K562 (cell line): ENCODE data around the gene NEDD4L. TPM values are rescaled to one million over a fixed set of nuclear protein-coding genes. Genes with fewer than 3 reads are reported as not detected.

Experiments
- ATAC-seq: fragments of 200-7000 bp; cut with Tn5 transposase; 3 replicates; pipeline ENCODE4 v1.9.1; 2020; ENCODE audit warnings: moderate library complexity
- BruUV-seq: library from RNA; stranded (reverse); fragments of 400-500 nt; replicated peaks from 2 replicates; lab custom pipeline; 2021; lab: Mats Ljungman, UMichigan
- CTCF ChIA-PET: fragments of 300-600 bp; formaldehyde crosslinking; extraction: SDS; loops from one replicate; lab custom pipeline; 2021; ENCODE audit warnings: low intra/inter-chr PET ratio; lab: Yijun Ruan, JAX
- POLR2A ChIA-PET: fragments of 300-600, 350-650 bp; sonication (Branson Sonifier 250); formaldehyde crosslinking; extraction: SDS; loops from one replicate; lab custom pipeline; 2021; ENCODE audit warnings: antibody characterized with exemption, inconsistent platforms; lab: Yijun Ruan, JAX
- DNase-seq, 4 experiments: peaks; one replicate each; pipeline versions ENCODE4 v3.0.0 to v3.0.0-alpha.2; 2011 to 2018; ENCODE audit warnings: low spot score in 3 of 4, mixed read lengths in 3 of 4; ENCODE audit errors: extremely low read depth in 1 of 4
- FAIRE-seq: peaks from 2 replicates; lab custom pipeline; 2011; peaks lifted over from hg19 to GRCh38; lab: Jason Lieb, UNC
- H2AFZ ChIP-seq: 2 replicates; pipeline ENCODE4 v1.6.0; 2011; ENCODE audit warnings: low read depth, low read length, control low read depth, inconsistent platforms
- H3K27ac ChIP-seq: fragments of 200-600 bp; 3 replicates; pipeline ENCODE4 v1.8.0; 2011; ENCODE audit warnings: low read depth, mild to moderate bottlenecking, control low read depth, inconsistent platforms, low read length, moderate library complexity, mixed read lengths; ENCODE audit errors: extremely low read depth
- H3K27me3 ChIP-seq, 2 experiments: fragments of 300-600 bp in 1 of 2; 2 replicates in 1 of 2; 3 replicates in 1 of 2; pipeline versions ENCODE4 v1.6.0 to v1.8.0; 2011; ENCODE audit warnings: inconsistent platforms in 2 of 2, low read length in 2 of 2, mild to moderate bottlenecking in 1 of 2, mixed read lengths in 1 of 2, moderate library complexity in 1 of 2; ENCODE audit not compliant: control insufficient read depth in 2 of 2, insufficient read depth in 2 of 2
- H3K36me3 ChIP-seq: fragments of 300-600 bp; 3 replicates; pipeline ENCODE4 v1.8.0; 2011; ENCODE audit warnings: mild to moderate bottlenecking, low read length, inconsistent platforms; ENCODE audit not compliant: control insufficient read depth, insufficient read depth
- H3K4me1 ChIP-seq, 2 experiments: fragments of 200-600 bp in 1 of 2; replicated peaks in 1 of 2; 2 replicates in 1 of 2; 3 replicates in 1 of 2; pipeline versions ENCODE4 v1.5.1 to v1.8.0; 2011; ENCODE audit warnings: inconsistent platforms in 2 of 2, low read length in 2 of 2, mild to moderate bottlenecking in 1 of 2, mixed read lengths in 1 of 2, moderate library complexity in 1 of 2; ENCODE audit not compliant: control insufficient read depth in 2 of 2, insufficient read depth in 2 of 2
- H3K4me2 ChIP-seq: 2 replicates; pipeline ENCODE4 v1.6.1; 2011; ENCODE audit warnings: low read length, control low read depth, inconsistent platforms, mixed read lengths; ENCODE audit not compliant: insufficient read depth
- H3K4me3 ChIP-seq: fragments of 200-600 bp; sonication (generic), shearing (Covaris generic); 2 replicates; pipeline ENCODE4 v1.5.1; 2016; ENCODE audit warnings: control low read depth, inconsistent platforms
- H3K79me2 ChIP-seq: fragments of 200-600 bp; 3 replicates; pipeline ENCODE4 v1.8.0; 2011; ENCODE audit warnings: low read length, inconsistent platforms; ENCODE audit not compliant: control insufficient read depth, insufficient read depth
- H3K9ac ChIP-seq, 2 experiments: 2 replicates each; pipeline versions ENCODE4 v1.6.0 to v1.6.1; 2011; ENCODE audit warnings: low read depth in 2 of 2, low read length in 2 of 2, control low read depth in 1 of 2, inconsistent platforms in 1 of 2, mild to moderate bottlenecking in 1 of 2, mixed read lengths in 1 of 2; ENCODE audit not compliant: insufficient read depth in 1 of 2
- H3K9me1 ChIP-seq: one replicate; pipeline ENCODE4 v1.6.0; 2011; ENCODE audit warnings: inconsistent platforms, mild to moderate bottlenecking, low read length, moderate library complexity; ENCODE audit not compliant: control insufficient read depth, insufficient read depth
- H3K9me3 ChIP-seq: replicated peaks from 2 replicates; pipeline ENCODE4 v1.5.1; 2011; ENCODE audit warnings: low read depth, low read length, inconsistent platforms; ENCODE audit not compliant: control insufficient read depth, insufficient read depth
- H4K20me1 ChIP-seq: replicated peaks from 2 replicates; pipeline ENCODE4 v1.6.1; 2011; ENCODE audit warnings: low read length, inconsistent platforms, mixed read lengths; ENCODE audit not compliant: control insufficient read depth, insufficient read depth
- RAD21 ChIP-seq, 2 experiments: fragments of 250-450 bp in 1 of 2; fragments of 450-650 bp in 1 of 2; sonication (Bioruptor Pico) in 1 of 2; formaldehyde crosslinking in 1 of 2; IDR thresholded peaks in 1 of 2; conservative IDR thresholded peaks in 1 of 2; 2 replicates each; pipeline versions ENCODE4 v1.4.0 to v1.8.0; 2020 to 2022; ENCODE audit warnings: mild to moderate bottlenecking in 2 of 2, moderate library complexity in 1 of 2
- ZNF75A ChIP-seq: fragments of 450-650 bp; formaldehyde crosslinking; IDR thresholded peaks from 2 replicates; pipeline ENCODE4 v1.4.0; 2020; ENCODE audit warnings: mild to moderate bottlenecking
- WGBS: fragments of 100-300 bp; shearing (Covaris generic); methylation state at CpG from one replicate; pipeline ENCODE4 v1.1.6; 2016; ENCODE audit warnings: low coverage, mixed read lengths; ENCODE audit not compliant: insufficient coverage; ENCODE audit errors: missing lambda C conversion rate; 5-methylcytosine and 5-hydroxymethylcytosine counted together
- in situ Hi-C: fragments of 300-500 bp; cut with MboI; formaldehyde crosslinking; loops from 4 replicates; pipeline ENCODE4 v1.15.0; 2018; ENCODE audit warnings: inconsistent platforms, mixed read lengths
- intact Hi-C: fragments of 100-400 bp; cut with micrococcal nuclease; formaldehyde crosslinking; loops from 2 replicates; pipeline ENCODE4 v1.14.2; 2022
- microRNA counts: library from miRNA; unstranded; fragments of <30 nt; microRNA quantifications from one replicate; lab custom pipeline; 2016
- microRNA-seq: library from miRNA; unstranded; fragments of <30 nt; microRNA quantifications from one replicate; pipeline ENCODE4, GENCODE V29; 2018; ENCODE audit warnings: borderline microRNAs expressed
- polyA plus RNA-seq, 8 experiments: library from polyadenylated mRNA; depleted of rRNA in 4 of 8; stranded (reverse) in 5 of 8; unstranded in 3 of 8; fragments of >200 nt; fragmentation: Nextera tagmentation in 2 of 8; fragmentation: Illumina TruSeq in 1 of 8; extraction: Ambion mirVana in 2 of 8; extraction: Trizol in 1 of 8; gene quantifications; 2 replicates each; pipeline versions ENCODE4 v1.2.1 to v1.2.3, GENCODE V29; 2011 to 2014; ENCODE audit warnings: inconsistent platforms in 1 of 8, missing spikeins in 1 of 8
- small RNA-seq: library from RNA; depleted of rRNA; stranded (forward); fragments of <200 nt; gene quantifications from one replicate; pipeline ENCODE3, GENCODE V24; 2014
- total RNA-seq, 7 experiments: library from RNA; depleted of rRNA in 6 of 7; stranded (reverse); fragments of >200 nt in 6 of 7; fragmentation: Illumina TruSeq in 2 of 7; extraction: Trizol in 2 of 7; gene quantifications; 2 replicates each; pipeline versions ENCODE4 v1.2.1 to v1.2.3, GENCODE V29; 2011 to 2021; ENCODE audit warnings: low replicate concordance in 1 of 7
- TF ChIP-seq, protein P1 (sequence below), 3 experiments: IDR thresholded peaks in 2 of 3; conservative IDR thresholded peaks in 1 of 3; 2 replicates each; pipeline ENCODE4 v1.5.1; 2011 to 2012; ENCODE audit warnings: low read length in 3 of 3, mild to moderate bottlenecking in 3 of 3, control low read depth in 2 of 3, improper control_type of control experiment in 1 of 3, inconsistent platforms in 1 of 3, low read depth in 1 of 3, mixed read lengths in 1 of 3, moderate library complexity in 1 of 3; ENCODE audit not compliant: insufficient read depth in 2 of 3
- TF ChIP-seq, protein P2 (sequence below): sonication (generic); formaldehyde crosslinking; IDR thresholded peaks from 2 replicates; pipeline ENCODE4 v1.8.0; 2023; ENCODE audit warnings: mild to moderate bottlenecking, missing genetic modification reagents

NEDD4L gene
- total and polyA plus RNA-seq, 9 of the 15 experiments (the other 6 are each of a cell fraction or from before 2014, with no cell fraction given) = 8.1 to 33.4 (median 19.9) TPM

DNA sequence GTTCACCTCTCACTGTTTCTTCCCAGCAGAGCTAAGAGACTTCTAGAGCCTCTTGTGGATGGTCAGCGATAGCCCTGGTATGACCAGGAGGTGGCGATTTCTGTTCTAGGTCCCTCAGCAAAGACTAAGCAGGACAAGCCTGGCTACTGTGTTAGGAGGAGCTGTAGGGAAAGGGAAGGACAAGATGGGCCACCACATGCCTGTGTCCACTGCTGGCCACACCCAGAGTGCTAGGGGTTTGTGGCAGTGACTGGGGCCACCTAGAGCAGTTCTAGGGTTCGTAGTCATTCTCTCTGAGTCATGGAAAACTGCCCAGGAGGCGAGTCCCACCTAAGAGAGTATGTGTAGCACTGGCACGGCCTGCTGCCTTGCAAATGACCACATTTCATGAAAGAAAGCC lies 405.4 kb downstream of the NEDD4L start:
- CTCF ChIA-PET = no interaction called here
- H3K4me3 ChIP-seq = no peak overlapping the region
- POLR2A ChIA-PET = no interaction called here
- no peak overlapping the region for H2AFZ ChIP-seq
- H3K36me3 ChIP-seq = no peaks in the 10 kb centered on the region
- H4K20me1 ChIP-seq = no peaks in the 10 kb centered on the region
- H3K4me2 ChIP-seq = no peak overlapping the region
- FAIRE-seq (no peak), DNase-seq (peak in 2 of 4 experiments; percentile 6 to 8), ATAC-seq (peak; percentile 53; the same call in 2 of the 3 replicates)
- no peaks in the 10 kb centered on the region for H3K4me1 ChIP-seq
- H3K27ac ChIP-seq = no peak overlapping the region
- no peak overlapping the region for H3K9ac ChIP-seq
- no peak for TF ChIP-seq ZNF75A (CRISPR knock-in tag)
- peak in 1 of 2 experiments; percentile 10; a peak in 1 of 4 replicates for TF ChIP-seq RAD21 (CRISPR knock-in tag; conservative IDR thresholded peaks at IDR 0.05 in 1 of 2, IDR thresholded peaks at IDR 0.05 in 1 of 2)
- TF ChIP-seq, protein P1, sequence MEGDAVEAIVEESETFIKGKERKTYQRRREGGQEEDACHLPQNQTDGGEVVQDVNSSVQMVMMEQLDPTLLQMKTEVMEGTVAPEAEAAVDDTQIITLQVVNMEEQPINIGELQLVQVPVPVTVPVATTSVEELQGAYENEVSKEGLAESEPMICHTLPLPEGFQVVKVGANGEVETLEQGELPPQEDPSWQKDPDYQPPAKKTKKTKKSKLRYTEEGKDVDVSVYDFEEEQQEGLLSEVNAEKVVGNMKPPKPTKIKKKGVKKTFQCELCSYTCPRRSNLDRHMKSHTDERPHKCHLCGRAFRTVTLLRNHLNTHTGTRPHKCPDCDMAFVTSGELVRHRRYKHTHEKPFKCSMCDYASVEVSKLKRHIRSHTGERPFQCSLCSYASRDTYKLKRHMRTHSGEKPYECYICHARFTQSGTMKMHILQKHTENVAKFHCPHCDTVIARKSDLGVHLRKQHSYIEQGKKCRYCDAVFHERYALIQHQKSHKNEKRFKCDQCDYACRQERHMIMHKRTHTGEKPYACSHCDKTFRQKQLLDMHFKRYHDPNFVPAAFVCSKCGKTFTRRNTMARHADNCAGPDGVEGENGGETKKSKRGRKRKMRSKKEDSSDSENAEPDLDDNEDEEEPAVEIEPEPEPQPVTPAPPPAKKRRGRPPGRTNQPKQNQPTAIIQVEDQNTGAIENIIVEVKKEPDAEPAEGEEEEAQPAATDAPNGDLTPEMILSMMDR (IDR thresholded peaks at IDR 0.05 in 2 of 3, conservative IDR thresholded peaks at IDR 0.05 in 1 of 3; ENCODE audit: insufficient read depth in 2 of 3, low read depth in 1 of 3, low read length in 3 of 3) = 0 out of 6 replicates have a peak, but pooled peaks of 1 of the 3 experiments have one; percentile 3
- TF ChIP-seq, protein P2, sequence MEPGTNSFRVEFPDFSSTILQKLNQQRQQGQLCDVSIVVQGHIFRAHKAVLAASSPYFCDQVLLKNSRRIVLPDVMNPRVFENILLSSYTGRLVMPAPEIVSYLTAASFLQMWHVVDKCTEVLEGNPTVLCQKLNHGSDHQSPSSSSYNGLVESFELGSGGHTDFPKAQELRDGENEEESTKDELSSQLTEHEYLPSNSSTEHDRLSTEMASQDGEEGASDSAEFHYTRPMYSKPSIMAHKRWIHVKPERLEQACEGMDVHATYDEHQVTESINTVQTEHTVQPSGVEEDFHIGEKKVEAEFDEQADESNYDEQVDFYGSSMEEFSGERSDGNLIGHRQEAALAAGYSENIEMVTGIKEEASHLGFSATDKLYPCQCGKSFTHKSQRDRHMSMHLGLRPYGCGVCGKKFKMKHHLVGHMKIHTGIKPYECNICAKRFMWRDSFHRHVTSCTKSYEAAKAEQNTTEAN (CRISPR knock-in tag) = no peak
- in situ Hi-C loops (no loop called here), intact Hi-C loops (loop anchor here (10.0 kb wide), 1 partner anchor 45 kb away; no protein-coding TSS in a partner anchor)
- H3K79me2 ChIP-seq = no peaks in the 10 kb centered on the region
- no peaks in the 10 kb centered on the region for H3K9me3 ChIP-seq
- WGBS = 0% methylated on average over 3 of the region's 5 CpGs
- no TSS peak for BruUV-seq
- H3K27me3 ChIP-seq = peaks cover 0 to 17% of the 10 kb centered on the region in 2 experiments; a peak in 2 of 5 replicates
- H3K9me1 ChIP-seq = no peaks in the 10 kb centered on the region

MicroRNAs encoded within 50 kb of the gene (microRNA counts, 767-probe panel; counts per million panel counts)
- microRNA hsa-miR-122-5p (lab: Ali Mortazavi, UCI) = 1,510 counts per million, percentile 37 among the panel's probes with 10 or more counts

Small RNA genes within 50 kb of the gene (microRNA-seq; reads per million reads assigned to microRNA genes)
- gene MIR3591 = not detected

Small RNA genes within 50 kb of the gene (small RNA-seq; reads per million reads assigned to genes)
- gene HMGN1P30 (not detected), gene MIR3591 (not detected)

Other genes with a start within 250 kb of the NEDD4L start
- 0.04 TPM in 1 of 2 replicates, not detected in the other for gene ATP8B1, start 240.9 kb upstream of the NEDD4L start, total RNA-seq (2014; rRNA removed)
- gene ATP8B1, start 240.9 kb upstream of the NEDD4L start, total RNA-seq (2014; rRNA removed; fragmentation: Illumina TruSeq; extraction: Trizol) = 0.04 and 0.22 TPM in 2 replicates
- gene ATP8B1, start 240.9 kb upstream of the NEDD4L start, total RNA-seq (2015; rRNA removed; fragmentation: Illumina TruSeq; extraction: Trizol) = 0.04 TPM in 1 of 2 replicates, not detected in the other
- 0.20 and 0.22 TPM in 2 replicates for gene ATP8B1, start 240.9 kb upstream of the NEDD4L start, total RNA-seq (2021)
- 0.01 and 0.07 TPM in 2 replicates for gene ATP8B1, start 240.9 kb upstream of the NEDD4L start, polyA plus RNA-seq (2011; rRNA removed)
- 0.03 TPM in 1 of 2 replicates, not detected in the other for gene ATP8B1, start 240.9 kb upstream of the NEDD4L start, polyA plus RNA-seq (2014; fragmentation: Illumina TruSeq; extraction: Trizol)
- gene ATP8B1, start 240.9 kb upstream of the NEDD4L start, polyA plus RNA-seq (2014; fragmentation: Nextera tagmentation; extraction: Ambion mirVana) = not detected
- 0.01 TPM in 1 of 2 replicates, not detected in the other for gene ATP8B1, start 240.9 kb upstream of the NEDD4L start, polyA plus RNA-seq (2014; rRNA removed)